CMK (cell line): ENCODE measurements around the gene TRIM72.
"Not testable (repeated sequence)": the region's sequence is repeated elsewhere in the genome, so short reads cannot be mapped to it uniquely, and the experiment has no call there.

Source experiments
- DNase-seq: peaks from one replicate; pipeline ENCODE4 v3.0.0-alpha.2; 2010; ENCODE audit warnings: low read depth

The TRIM72 gene

DNA sequence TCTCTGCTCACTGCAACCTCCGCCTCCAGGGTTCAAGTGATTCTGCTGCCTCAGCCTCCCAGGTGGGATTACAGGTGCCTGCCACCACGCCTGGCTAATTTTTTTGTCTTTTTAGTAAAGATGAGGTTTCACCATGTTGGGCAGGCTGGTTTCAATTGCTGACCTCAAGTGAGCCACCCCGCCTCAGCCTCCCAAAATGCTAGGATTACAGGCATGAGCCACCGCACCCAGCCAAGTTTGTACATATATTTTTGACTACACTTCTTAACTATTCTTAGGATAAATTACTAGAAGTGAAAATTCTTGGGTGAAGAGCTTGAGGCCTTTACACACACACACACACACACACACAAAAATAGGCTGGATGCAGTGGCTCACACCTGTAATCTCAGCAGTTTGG, 44.4 kb downstream of the TRIM72 start:
- no peak for DNase-seq

- DNase-seq: no peak
Measured at GRCh38 chr16:31260136-31260931, 46.4 kb downstream of the TRIM72 start.

DNA sequence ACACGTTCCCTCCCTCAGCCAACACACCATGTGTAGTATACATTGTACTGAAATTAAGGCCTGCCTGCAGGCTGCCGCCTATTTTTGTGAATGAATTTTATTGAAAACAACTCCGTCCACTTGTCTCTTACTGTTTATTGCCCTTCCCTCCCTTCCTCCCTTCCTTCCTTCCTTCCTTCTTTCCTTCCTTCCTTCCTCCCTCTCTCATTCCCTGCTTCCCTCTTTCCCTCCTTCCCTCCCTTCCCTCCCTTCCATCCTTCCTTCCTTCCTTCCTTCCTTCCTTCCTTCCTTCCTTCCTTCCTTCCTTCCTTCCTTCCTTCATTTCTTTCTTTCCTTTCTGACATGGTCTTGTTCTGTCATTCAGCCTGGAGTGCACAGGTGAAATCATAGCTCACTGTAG, 48.2 kb downstream of the TRIM72 start:
- no peak for DNase-seq

DNA sequence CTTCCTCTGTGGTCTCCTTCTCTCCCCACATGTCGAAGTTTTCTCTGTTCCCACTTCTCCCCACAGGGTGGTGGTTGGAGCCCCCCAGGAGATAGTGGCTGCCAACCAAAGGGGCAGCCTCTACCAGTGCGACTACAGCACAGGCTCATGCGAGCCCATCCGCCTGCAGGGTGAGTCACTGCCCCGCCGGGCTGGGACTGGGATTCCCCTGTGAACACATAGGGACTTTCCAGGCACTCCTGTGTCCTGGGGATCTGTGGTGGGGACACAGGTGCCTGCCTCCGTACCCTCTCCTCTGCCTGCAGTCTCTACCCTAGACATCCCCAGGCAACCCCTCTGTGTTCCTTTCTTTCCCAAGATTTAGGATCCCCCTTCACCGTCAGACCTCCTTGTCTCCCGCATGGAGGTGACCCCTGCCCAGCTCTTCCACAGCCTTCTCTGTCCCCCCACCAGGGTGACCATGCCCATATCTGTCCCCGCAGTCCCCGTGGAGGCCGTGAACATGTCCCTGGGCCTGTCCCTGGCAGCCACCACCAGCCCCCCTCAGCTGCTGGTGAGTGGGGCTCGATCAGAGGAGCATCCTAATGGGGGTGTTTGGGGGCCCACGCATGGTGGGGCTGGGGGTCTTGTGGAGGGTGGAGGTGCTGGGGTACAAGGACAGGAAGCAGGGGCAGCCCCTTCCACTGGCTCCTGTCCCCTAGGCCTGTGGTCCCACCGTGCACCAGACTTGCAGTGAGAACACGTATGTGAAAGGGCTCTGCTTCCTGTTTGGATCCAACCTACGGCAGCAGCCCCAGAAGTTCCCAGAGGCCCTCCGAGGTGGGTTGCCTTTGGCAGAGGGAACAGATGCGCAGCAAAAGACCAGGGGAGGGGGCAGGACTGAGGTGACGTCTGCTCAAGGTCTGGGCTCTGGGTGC, 51.7 kb downstream of the TRIM72 start:
- DNase-seq: no peak

- DNase-seq: no peak
Measured at GRCh38 chr16:31267332-31268032, 53.6 kb downstream of the TRIM72 start.

DNA sequence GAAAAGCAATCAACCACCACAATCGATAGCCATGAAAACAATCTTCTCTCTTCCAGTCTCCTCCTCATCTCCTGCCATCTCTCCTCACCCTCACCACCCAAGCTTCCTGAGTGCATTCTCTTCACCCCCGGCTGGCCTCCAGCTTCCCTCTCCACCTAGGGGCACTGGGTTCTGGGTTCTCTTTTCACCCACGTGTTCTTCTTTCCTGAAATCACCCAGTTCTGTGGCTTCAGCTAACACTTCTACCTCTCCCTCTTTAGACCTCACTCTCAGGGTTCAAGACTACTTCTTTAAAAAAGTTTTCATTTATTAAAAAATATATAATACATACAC, 54.1 kb downstream of the TRIM72 start:
- no peak for DNase-seq

GRCh38 chr16:31268891-31269290, 55.0 kb downstream of the TRIM72 start:
- no peak for DNase-seq

DNA sequence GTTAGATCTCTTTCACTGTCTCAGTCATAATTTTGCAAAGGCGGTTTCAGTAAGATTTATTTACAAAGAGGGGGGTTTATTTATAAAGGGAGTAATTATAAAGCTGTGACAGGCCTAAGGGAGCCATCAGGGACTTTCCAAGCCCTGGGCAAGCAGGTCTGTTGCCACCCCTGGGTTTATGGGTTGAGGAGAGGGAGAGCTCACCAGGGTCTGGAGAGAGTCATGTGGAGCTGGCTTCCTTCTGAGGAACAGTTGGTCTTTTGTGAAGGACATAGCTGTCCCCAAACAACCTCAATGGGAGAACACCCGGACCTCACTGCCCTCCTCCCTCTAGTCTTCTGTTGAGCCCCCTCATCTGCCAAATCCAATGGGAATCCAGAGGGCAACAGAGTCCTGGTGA, 55.6 kb downstream of the TRIM72 start:
- DNase-seq: no peak

GRCh38 chr16:31269973-31270372, 56.1 kb downstream of the TRIM72 start:
- DNase-seq: not testable (repeated sequence)

DNA sequence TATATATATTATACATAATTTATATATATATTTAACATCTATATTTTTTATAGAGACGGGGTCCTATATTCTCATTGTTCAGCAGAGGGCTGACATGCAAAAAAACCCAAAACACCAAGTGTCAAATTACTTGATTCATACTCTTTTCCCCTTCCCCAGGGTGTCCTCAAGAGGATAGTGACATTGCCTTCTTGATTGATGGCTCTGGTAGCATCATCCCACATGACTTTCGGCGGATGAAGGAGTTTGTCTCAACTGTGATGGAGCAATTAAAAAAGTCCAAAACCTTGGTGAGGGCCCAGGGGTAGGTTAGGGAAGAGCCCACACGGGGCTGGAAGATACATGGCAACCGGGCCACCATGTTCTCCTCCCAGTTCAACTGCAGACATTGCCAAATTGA, 56.9 kb downstream of the TRIM72 start:
- no peak for DNase-seq

DNA sequence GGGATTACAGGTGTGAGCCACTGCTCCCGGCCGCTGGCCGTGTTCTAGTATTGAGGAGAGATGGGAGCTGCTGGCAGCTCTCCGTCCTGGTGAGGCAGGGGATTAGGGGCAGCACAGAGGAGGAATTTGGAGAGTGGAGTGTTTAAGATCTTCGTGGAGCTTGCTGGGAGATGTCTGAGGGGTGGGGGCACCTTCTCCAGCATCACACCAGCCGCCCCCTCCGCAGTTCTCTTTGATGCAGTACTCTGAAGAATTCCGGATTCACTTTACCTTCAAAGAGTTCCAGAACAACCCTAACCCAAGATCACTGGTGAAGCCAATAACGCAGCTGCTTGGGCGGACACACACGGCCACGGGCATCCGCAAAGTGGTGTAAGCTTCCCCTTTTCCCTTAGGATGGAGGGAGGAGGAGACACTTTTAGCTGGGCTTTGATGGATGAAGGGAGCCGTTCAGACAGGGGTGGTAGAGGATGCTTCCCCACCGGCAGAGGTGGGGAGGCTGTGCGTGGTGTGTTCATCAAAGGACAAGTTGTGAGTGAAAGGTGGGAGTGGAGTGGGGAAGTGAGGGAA, 57.8 kb downstream of the TRIM72 start:
- no peak for DNase-seq

DNA sequence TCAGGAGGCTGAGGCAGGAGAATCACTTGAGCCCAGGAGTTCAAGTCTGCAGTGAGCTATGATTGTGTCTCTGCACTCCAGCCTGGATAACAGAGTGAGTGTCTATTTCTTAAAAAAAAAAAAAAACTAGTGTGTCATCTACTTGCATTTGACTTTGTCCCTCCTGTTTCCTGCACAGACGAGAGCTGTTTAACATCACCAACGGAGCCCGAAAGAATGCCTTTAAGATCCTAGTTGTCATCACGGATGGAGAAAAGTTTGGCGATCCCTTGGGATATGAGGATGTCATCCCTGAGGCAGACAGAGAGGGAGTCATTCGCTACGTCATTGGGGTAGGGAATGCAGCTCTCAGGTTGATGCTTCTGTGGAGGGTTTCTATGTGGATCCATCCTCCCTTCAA, 59.3 kb downstream of the TRIM72 start:
- no peak for DNase-seq

GRCh38 chr16:31273676-31274075, 59.8 kb downstream of the TRIM72 start:
- no peak for DNase-seq

DNA sequence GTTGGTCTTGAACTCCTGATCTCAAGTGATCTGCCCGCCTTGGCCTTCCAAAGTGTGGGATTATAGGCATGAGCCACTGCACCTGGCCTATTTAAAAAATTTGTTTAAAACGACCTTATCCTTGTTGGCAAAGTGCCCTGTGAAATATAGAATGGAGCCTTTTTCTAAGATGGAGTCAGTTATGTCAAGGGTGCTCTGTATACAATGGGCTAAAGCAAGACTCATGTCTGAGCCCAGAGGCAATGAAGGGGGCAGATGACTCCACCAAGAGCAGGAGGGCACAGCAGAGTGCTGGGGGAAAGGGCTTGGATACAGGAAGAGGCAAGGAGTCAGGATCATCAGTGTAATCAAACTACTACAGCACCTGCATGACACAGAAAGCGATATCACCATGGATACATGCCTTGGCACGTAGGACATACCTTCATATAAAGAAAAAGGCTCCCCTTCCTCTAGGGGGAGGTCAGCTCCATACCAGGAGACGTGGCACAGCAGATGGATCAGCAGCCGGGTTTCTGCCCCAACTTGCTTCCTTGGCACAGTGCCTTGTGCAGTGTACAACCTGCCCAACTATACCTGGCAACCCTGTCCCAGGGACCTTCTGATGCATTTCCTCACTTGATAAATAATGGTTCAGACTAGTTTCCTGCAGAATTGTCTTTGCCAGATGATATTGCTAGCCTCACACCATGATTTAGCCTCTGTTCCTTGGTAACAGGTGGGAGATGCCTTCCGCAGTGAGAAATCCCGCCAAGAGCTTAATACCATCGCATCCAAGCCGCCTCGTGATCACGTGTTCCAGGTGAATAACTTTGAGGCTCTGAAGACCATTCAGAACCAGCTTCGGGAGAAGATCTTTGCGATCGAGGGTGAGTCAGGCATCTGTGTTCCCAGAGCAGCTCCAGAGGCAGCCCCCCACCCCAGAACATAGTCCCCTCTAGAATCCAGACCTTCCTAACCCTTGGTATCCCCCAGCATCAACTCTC, 61.2 kb downstream of the TRIM72 start:
- DNase-seq: no peak

DNA sequence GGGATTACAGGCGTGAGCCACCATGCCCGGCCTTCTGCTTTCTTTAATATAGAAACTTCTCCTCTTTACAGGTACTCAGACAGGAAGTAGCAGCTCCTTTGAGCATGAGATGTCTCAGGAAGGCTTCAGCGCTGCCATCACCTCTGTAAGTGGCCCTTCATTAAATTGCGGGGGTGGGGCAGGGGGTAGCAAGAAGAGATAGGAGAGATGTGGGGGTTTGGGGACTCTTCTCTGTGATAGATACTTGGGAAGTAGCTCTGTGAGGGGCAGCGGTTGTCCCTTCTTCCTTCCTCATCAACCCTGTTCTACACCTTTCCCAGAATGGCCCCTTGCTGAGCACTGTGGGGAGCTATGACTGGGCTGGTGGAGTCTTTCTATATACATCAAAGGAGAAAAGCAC, 62.7 kb downstream of the TRIM72 start:
- DNase-seq: no peak

- DNase-seq: no peak
Measured at GRCh38 chr16:31277659-31278260, 63.8 kb downstream of the TRIM72 start.

DNA sequence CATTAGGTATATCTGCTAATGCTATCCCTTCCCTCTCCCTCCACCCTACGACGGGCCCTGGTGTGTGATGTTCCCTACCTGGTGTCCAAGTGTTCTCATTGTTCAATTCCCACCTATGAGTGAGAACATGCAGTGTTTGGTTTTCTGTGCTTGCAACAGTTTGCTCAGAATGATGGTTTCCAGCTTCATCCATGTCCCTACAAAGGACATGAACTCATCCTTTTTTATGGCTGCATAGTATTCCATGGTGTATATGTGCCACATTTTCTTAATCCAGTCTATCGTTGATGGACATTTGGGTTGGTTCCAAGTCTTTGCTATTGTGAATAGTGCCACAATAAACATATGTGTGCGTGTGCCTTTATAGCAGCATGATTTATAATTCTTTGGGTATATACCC, 64.9 kb downstream of the TRIM72 start:
- DNase-seq: not testable (repeated sequence)
